H1 (cell line): ENCODE results near the gene SFXN1. TPM values are rescaled to one million over a fixed set of nuclear protein-coding genes. Genes with fewer than 3 reads are reported as not detected.

ENCODE experiments used
- CTCF ChIA-PET: fragments of 300-600 bp; sonication (Branson Sonifier 250); formaldehyde crosslinking; loops from one replicate; lab custom pipeline; 2021; ENCODE audit not compliant: partially characterized antibody; lab: Charles Lee
- POLR2A ChIA-PET: fragments of 300-600 bp; sonication (Branson Sonifier 250); formaldehyde crosslinking; loops from one replicate; lab custom pipeline; 2021; ENCODE audit warnings: inconsistent platforms; ENCODE audit not compliant: partially characterized antibody; lab: Charles Lee
- DNase-seq, 2 experiments: peaks; one replicate each; pipeline versions ENCODE4 v3.0.0 to v3.0.0-alpha.2; 2010 to 2022; ENCODE audit warnings: low spot score in 2 of 2, low read depth in 1 of 2, mixed read lengths in 1 of 2
- FAIRE-seq: peaks from 2 replicates; lab custom pipeline; 2011; peaks lifted over from hg19 to GRCh38; lab: Jason Lieb, UNC
- H2AFZ ChIP-seq: 2 replicates; pipeline ENCODE4 v1.8.1; 2012; ENCODE audit warnings: low read length, inconsistent platforms
- H2AK5ac ChIP-seq: 2 replicates; pipeline ENCODE4 v1.6.1; 2013; ENCODE audit warnings: low read depth, low read length
- H2BK120ac ChIP-seq: replicated peaks from 2 replicates; pipeline ENCODE3; 2013; ENCODE audit warnings: low read depth, low read length, inconsistent platforms
- H2BK12ac ChIP-seq: 2 replicates; pipeline ENCODE4 v1.6.1; 2013; ENCODE audit warnings: low read depth, low read length
- H2BK15ac ChIP-seq: 2 replicates; pipeline ENCODE4 v1.6.1; 2013; ENCODE audit warnings: low read length
- H2BK20ac ChIP-seq: 2 replicates; pipeline ENCODE4 v1.6.1; 2013; ENCODE audit warnings: low read length
- H2BK5ac ChIP-seq: 2 replicates; pipeline ENCODE4 v1.6.1; 2013; ENCODE audit warnings: low read depth, low read length
- H3K14ac ChIP-seq: 2 replicates; pipeline ENCODE4 v1.6.1; 2013; ENCODE audit warnings: inconsistent platforms; ENCODE audit not compliant: insufficient read length
- H3K18ac ChIP-seq: 2 replicates; pipeline ENCODE4 v1.6.1; 2013; ENCODE audit warnings: low read length; ENCODE audit errors: extremely low read depth
- H3K23ac ChIP-seq: 2 replicates; pipeline ENCODE4 v1.6.1; 2013; ENCODE audit warnings: inconsistent platforms; ENCODE audit not compliant: insufficient read length
- H3K23me2 ChIP-seq: 2 replicates; pipeline ENCODE4 v1.6.1; 2013; ENCODE audit warnings: low read depth, low read length
- H3K27ac ChIP-seq: 2 replicates; pipeline ENCODE4 v1.6.1; 2011; ENCODE audit warnings: low read depth, low read length, inconsistent platforms
- H3K27me3 ChIP-seq, 4 experiments: replicated peaks in 1 of 4; 1 replicate in 1 of 4; 2 replicates in 3 of 4; pipeline versions ENCODE4 v1.6.1 to v1.8.1; 2011 to 2013; ENCODE audit warnings: low read length in 3 of 4, mild to moderate bottlenecking in 3 of 4, inconsistent platforms in 2 of 4, mixed read lengths in 2 of 4, moderate library complexity in 1 of 4; ENCODE audit not compliant: control insufficient read depth in 3 of 4, insufficient read depth in 3 of 4; ENCODE audit errors: extremely low read depth in 1 of 4
- H3K36me3 ChIP-seq, 4 experiments: 2 replicates each; pipeline versions ENCODE4 v1.6.1 to v1.8.1; 2011 to 2013; ENCODE audit warnings: mild to moderate bottlenecking in 4 of 4, low read length in 3 of 4, moderate library complexity in 2 of 4, control low read depth in 1 of 4, inconsistent platforms in 1 of 4; ENCODE audit not compliant: insufficient read depth in 4 of 4, control insufficient read depth in 2 of 4
- H3K4ac ChIP-seq: replicated peaks from 2 replicates; pipeline ENCODE3; 2013; ENCODE audit warnings: low read length, low read depth, mixed read lengths, inconsistent platforms; ENCODE audit not compliant: insufficient read length
- H3K4me1 ChIP-seq, 4 experiments: replicated peaks in 1 of 4; 1 replicate in 1 of 4; 2 replicates in 3 of 4; pipeline versions ENCODE4 v1.6.1 to v1.8.1; 2011 to 2013; ENCODE audit warnings: low read length in 3 of 4, inconsistent platforms in 2 of 4, mixed read lengths in 1 of 4; ENCODE audit not compliant: insufficient read depth in 4 of 4, control insufficient read depth in 3 of 4
- H3K4me2 ChIP-seq, 2 experiments: 2 replicates each; pipeline versions ENCODE4 v1.6.1 to v1.8.1; 2011 to 2013; ENCODE audit warnings: low read depth in 2 of 2, low read length in 2 of 2, control low read depth in 1 of 2, inconsistent platforms in 1 of 2, mild to moderate bottlenecking in 1 of 2; ENCODE audit not compliant: insufficient read depth in 1 of 2
- H3K4me3 ChIP-seq, 4 experiments: fragments of 200-600, 300-600 bp in 1 of 4; sonication (generic), shearing (Covaris generic), sonication (Bioruptor Twin) in 1 of 4; 2 replicates each; pipeline versions ENCODE4 v1.5.1 to v1.8.1; 2011 to 2016; ENCODE audit warnings: low read length in 4 of 4, low read depth in 3 of 4, control low read depth in 2 of 4, inconsistent platforms in 2 of 4, mild to moderate bottlenecking in 2 of 4, mixed read lengths in 1 of 4, moderate library complexity in 1 of 4; ENCODE audit not compliant: insufficient read depth in 2 of 4; ENCODE audit errors: extremely low read depth in 1 of 4
- H3K56ac ChIP-seq: replicated peaks from 2 replicates; pipeline ENCODE3; 2013; ENCODE audit warnings: low read depth, mild to moderate bottlenecking, mixed read lengths, low read length, inconsistent platforms; ENCODE audit not compliant: insufficient read length
- H3K79me1 ChIP-seq: 2 replicates; pipeline ENCODE4 v1.6.1; 2013; ENCODE audit warnings: low read depth, low read length, control low read depth
- H3K79me2 ChIP-seq, 2 experiments: 2 replicates each; pipeline versions ENCODE4 v1.6.1 to v1.8.1; 2012 to 2013; ENCODE audit warnings: low read length in 2 of 2, mild to moderate bottlenecking in 2 of 2, inconsistent platforms in 1 of 2; ENCODE audit not compliant: insufficient read depth in 2 of 2, control insufficient read depth in 1 of 2
- H3K9ac ChIP-seq, 4 experiments: replicated peaks in 1 of 4; 1 replicate in 1 of 4; 2 replicates in 3 of 4; pipeline versions ENCODE4 v1.6.1 to v1.8.1; 2011 to 2013; ENCODE audit warnings: low read depth in 3 of 4, low read length in 3 of 4, control low read depth in 2 of 4, mild to moderate bottlenecking in 2 of 4, moderate library complexity in 2 of 4, inconsistent platforms in 1 of 4; ENCODE audit errors: extremely low read depth in 1 of 4
- H3K9me3 ChIP-seq, 2 experiments: 2 replicates each; pipeline versions ENCODE4 v1.6.1 to v1.8.1; 2012 to 2013; ENCODE audit warnings: mild to moderate bottlenecking in 2 of 2, moderate library complexity in 2 of 2, control low read depth in 1 of 2, inconsistent platforms in 1 of 2, low read depth in 1 of 2, low read length in 1 of 2, mixed read lengths in 1 of 2; ENCODE audit not compliant: insufficient read depth in 2 of 2
- H4K20me1 ChIP-seq, 2 experiments: replicated peaks in 1 of 2; 2 replicates each; pipeline versions ENCODE3 to v1.8.1; 2011 to 2013; ENCODE audit warnings: inconsistent platforms in 2 of 2, low read length in 2 of 2, mild to moderate bottlenecking in 1 of 2; ENCODE audit not compliant: insufficient read depth in 2 of 2, control insufficient read depth in 1 of 2
- H4K5ac ChIP-seq: 2 replicates; pipeline ENCODE4 v1.6.1; 2013; ENCODE audit warnings: low read length, low read depth, mixed read lengths, inconsistent platforms; ENCODE audit not compliant: insufficient read length
- H4K8ac ChIP-seq: 2 replicates; pipeline ENCODE4 v1.8.0; 2013; ENCODE audit warnings: mild to moderate bottlenecking, moderate library complexity, low read length, inconsistent platforms; ENCODE audit not compliant: insufficient read depth; ENCODE audit errors: extremely low read depth
- H4K91ac ChIP-seq: replicated peaks from 2 replicates; pipeline ENCODE3; 2013; ENCODE audit warnings: low read length, mixed read lengths, inconsistent platforms; ENCODE audit not compliant: insufficient read length
- CHD2 ChIP-seq: IDR thresholded peaks from 2 replicates; pipeline ENCODE4 v1.6.1; 2012; ENCODE audit warnings: low read length, improper control_type of control experiment
- CREB1 ChIP-seq: IDR thresholded peaks from 2 replicates; pipeline ENCODE4 v1.6.1; 2012; ENCODE audit warnings: inconsistent platforms
- EZH2 ChIP-seq: fragments of 200-600 bp; sonication (generic); IDR thresholded peaks from 2 replicates; pipeline ENCODE4 v1.7.1; 2012; ENCODE audit warnings: low read depth, mild to moderate bottlenecking, moderate library complexity, low read length, inconsistent platforms; ENCODE audit not compliant: severe bottlenecking
- SIN3A ChIP-seq, 2 experiments: IDR thresholded peaks in 1 of 2; conservative IDR thresholded peaks in 1 of 2; 2 replicates each; pipeline ENCODE4 v1.6.1; 2011 to 2012; ENCODE audit warnings: low read length in 2 of 2, improper control_type of control experiment in 1 of 2, low read depth in 1 of 2, mild to moderate bottlenecking in 1 of 2
- TEAD4 ChIP-seq: IDR thresholded peaks from 2 replicates; pipeline ENCODE4 v1.6.1; 2012; ENCODE audit warnings: low read depth, low read length, inconsistent platforms, mixed read lengths
- YY1 ChIP-seq: IDR thresholded peaks from 2 replicates; pipeline ENCODE4 v1.6.1; 2011; ENCODE audit warnings: low read depth, mild to moderate bottlenecking, low read length
- polyA plus RNA-seq, 7 experiments: library from polyadenylated mRNA; depleted of rRNA in 3 of 7; stranded (reverse) in 5 of 7; unstranded in 2 of 7; fragments of >200 nt in 5 of 7; fragments of 200-250 nt in 2 of 7; gene quantifications; 1 replicate in 5 of 7; 2 replicates in 1 of 7; 4 replicates in 1 of 7; pipeline versions ENCODE4 v1.2.1 to v1.2.3, GENCODE V29; 2011 to 2013; ENCODE audit warnings: missing spikeins in 2 of 7, mixed read lengths in 2 of 7
- total RNA-seq: library from RNA; stranded (reverse); fragmentation: NEBNext Ultra II Directional; extraction: Animal tissue kit (Norgen Biotek cat#: 25700); gene quantifications from 2 replicates; pipeline ENCODE4 v1.2.1, GENCODE V29; 2021
- TF ChIP-seq, protein P1 (sequence below): IDR thresholded peaks from 2 replicates; pipeline ENCODE4 v1.6.1; 2012; ENCODE audit warnings: inconsistent platforms

SFXN1 gene
- total and polyA plus RNA-seq, 2 of the 8 experiments (the other 6 are each of a cell fraction or from before 2014, with no cell fraction given) = 72.7 to 97.6 TPM

DNA sequence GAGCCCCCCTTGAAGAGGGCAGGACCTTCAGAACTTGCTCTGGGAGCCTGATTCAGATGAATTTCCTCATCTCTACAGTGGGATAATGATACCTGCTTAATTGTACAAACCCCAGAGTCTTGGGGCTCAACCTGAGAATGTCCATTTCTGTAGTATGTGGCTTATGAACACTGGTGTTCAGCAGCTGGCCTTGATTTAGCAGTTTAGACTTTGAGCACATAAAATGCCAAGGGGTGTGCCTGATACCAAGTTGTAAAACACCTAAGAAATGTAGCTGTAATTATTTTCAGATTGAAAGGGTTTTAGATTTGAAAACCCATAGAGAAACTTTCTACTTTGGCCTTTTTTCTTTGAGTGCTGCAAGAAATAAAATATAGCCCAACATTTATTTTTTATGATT lies 44.9 kb downstream of the SFXN1 start:
- no peak overlapping the region for H3K14ac ChIP-seq
- no peak overlapping the region for H4K5ac ChIP-seq
- H3K4me2 ChIP-seq = no peak overlapping the region
- H3K27me3 ChIP-seq = no peaks in the 10 kb centered on the region
- H3K23me2 ChIP-seq = no peaks in the 10 kb centered on the region
- CTCF ChIA-PET = interaction anchor here (1.0 to 2.3 kb wide), 4 partner anchors 11 to 206 kb away, joined by 3 to 8 read pairs (median 4); no protein-coding TSS in a partner anchor
- no peak overlapping the region for H3K4me3 ChIP-seq
- no peaks in the 10 kb centered on the region for H3K79me1 ChIP-seq
- H3K23ac ChIP-seq = no peak overlapping the region
- no peak overlapping the region for H2AFZ ChIP-seq
- H3K9me3 ChIP-seq = no peaks in the 10 kb centered on the region
- H2BK5ac ChIP-seq = no peak overlapping the region
- no peak overlapping the region for H3K27ac ChIP-seq
- H2BK12ac ChIP-seq = no peak overlapping the region
- no peak overlapping the region for H2AK5ac ChIP-seq
- peaks cover 0 to 2% of the 10 kb centered on the region in 2 experiments for H4K20me1 ChIP-seq
- no peak overlapping the region for H4K8ac ChIP-seq
- H3K56ac ChIP-seq = no peak overlapping the region
- no peak overlapping the region for H3K9ac ChIP-seq
- DNase-seq (no peak), FAIRE-seq (no peak)
- no peak overlapping the region for H4K91ac ChIP-seq
- POLR2A ChIA-PET = interaction anchor here (1.1 kb wide), 1 partner anchor 11 kb away, joined by 3 read pairs; no protein-coding TSS in a partner anchor
- no peak overlapping the region for H2BK20ac ChIP-seq
- H3K4ac ChIP-seq = no peak overlapping the region
- H3K18ac ChIP-seq = no peak overlapping the region
- no peak overlapping the region for H2BK120ac ChIP-seq
- no peaks in the 10 kb centered on the region for H3K79me2 ChIP-seq
- H3K36me3 ChIP-seq = peaks cover 10 to 76% (median 34%) of the 10 kb centered on the region in 4 experiments
- H3K4me1 ChIP-seq = no peaks in the 10 kb centered on the region
- no peak overlapping the region for H2BK15ac ChIP-seq
- TF ChIP-seq, protein P1, sequence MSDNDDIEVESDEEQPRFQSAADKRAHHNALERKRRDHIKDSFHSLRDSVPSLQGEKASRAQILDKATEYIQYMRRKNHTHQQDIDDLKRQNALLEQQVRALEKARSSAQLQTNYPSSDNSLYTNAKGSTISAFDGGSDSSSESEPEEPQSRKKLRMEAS = no peak
- TF ChIP-seq YY1 = no peak
- no peak for TF ChIP-seq CHD2
- TF ChIP-seq EZH2 = no peak
- no peak for TF ChIP-seq SIN3A (conservative IDR thresholded peaks at IDR 0.05 in 1 of 2, IDR thresholded peaks at IDR 0.05 in 1 of 2; ENCODE audit: low read depth in 1 of 2, low read length in 2 of 2)
- no peak for TF ChIP-seq CREB1
- TF ChIP-seq TEAD4 = no peak
